Fibroblast of skin of left biceps (primary cell): ENCODE data around the gene PARD6G.
"Not testable (repeated sequence)": the region's sequence is repeated elsewhere in the genome, so short reads cannot be mapped to it uniquely, and the experiment has no call there.

ENCODE experiments used
- DNase-seq, 2 experiments: peaks; one replicate each; pipeline ENCODE4 v3.0.0-alpha.2; 2013; ENCODE audit warnings: low read depth in 2 of 2

The PARD6G gene

GRCh38 chr18:80172056-80172455 is 75.3 kb downstream of the PARD6G start:
- no peak for DNase-seq

GRCh38 chr18:80171054-80171872 is 76.1 kb downstream of the PARD6G start:
- no peak for DNase-seq

- DNase-seq: no peak
Observed at GRCh38 chr18:80170395-80171053, 76.8 kb downstream of the PARD6G start.

GRCh38 chr18:80169607-80170006 is 77.7 kb downstream of the PARD6G start:
- no peak for DNase-seq

GRCh38 chr18:80168982-80169381 is 78.3 kb downstream of the PARD6G start:
- no peak for DNase-seq

- peak in 1 of 2 experiments; percentile 22 for DNase-seq
Observed at GRCh38 chr18:80168346-80168745, 79.0 kb downstream of the PARD6G start.

GRCh38 chr18:80167931-80168330 is 79.4 kb downstream of the PARD6G start:
- no peak for DNase-seq

- DNase-seq: no peak
Observed at GRCh38 chr18:80167331-80167730, 80.0 kb downstream of the PARD6G start.

GRCh38 chr18:80166725-80167124 is 80.6 kb downstream of the PARD6G start:
- no peak for DNase-seq

- DNase-seq: no peak
Observed at GRCh38 chr18:80166240-80166639, 81.1 kb downstream of the PARD6G start.

GRCh38 chr18:80164727-80165355 is 82.5 kb downstream of the PARD6G start:
- DNase-seq: not testable (repeated sequence)

GRCh38 chr18:80163183-80163582 is 84.1 kb downstream of the PARD6G start:
- no peak for DNase-seq

- DNase-seq: no peak
Observed at GRCh38 chr18:80161781-80162417, 85.4 kb downstream of the PARD6G start.

- no peak for DNase-seq
Observed at GRCh38 chr18:80159713-80160636, 87.3 kb downstream of the PARD6G start.

GRCh38 chr18:80158365-80158764 is 88.9 kb downstream of the PARD6G start:
- DNase-seq: no peak

- no peak for DNase-seq
Observed at GRCh38 chr18:80157708-80158343, 89.5 kb downstream of the PARD6G start.

GRCh38 chr18:80154293-80154692 is 93.0 kb downstream of the PARD6G start:
- DNase-seq: no peak

GRCh38 chr18:80149667-80150066 is 97.6 kb downstream of the PARD6G start:
- no peak for DNase-seq

- no peak for DNase-seq
Observed at GRCh38 chr18:80148326-80149199, 98.8 kb downstream of the PARD6G start.
